ENCODE data around the gene SLC6A7. TPM values are rescaled to one million over a fixed set of nuclear protein-coding genes. Genes with fewer than 3 reads are reported as not detected.

SLC6A7 gene
- total RNA-seq, 6 donors from 2014 or later = 0.44 TPM; not detected in 5

DNA sequence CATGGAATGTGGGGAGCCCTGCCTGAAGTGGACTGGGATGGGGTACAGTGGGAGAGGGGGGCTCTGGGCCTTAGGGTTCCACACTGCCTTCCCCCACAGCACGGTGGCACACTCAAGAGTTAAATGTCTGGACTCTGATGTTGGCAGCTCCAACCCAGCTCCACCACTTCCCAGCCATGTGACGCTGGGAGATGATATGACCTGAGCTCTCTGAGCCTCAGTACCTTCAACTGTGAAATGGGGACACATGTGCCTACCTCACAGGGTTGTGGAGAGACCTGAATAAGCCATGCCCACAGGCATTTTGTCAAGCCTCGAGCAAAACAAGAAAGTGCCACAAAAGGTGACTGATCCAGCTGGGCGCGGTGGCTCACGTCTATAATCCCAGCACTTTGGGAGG, 30.8 kb upstream of the SLC6A7 start:
- no peak overlapping the region for H3K4me3 ChIP-seq
- peaks cover 8 to 21% (median 12%) of the 10 kb centered on the region in 4 donors for H3K4me1 ChIP-seq
- 77 to 79% methylated on average over 4 to 6 of the region's 6 CpGs for WGBS, 2 donors
- DNase-seq = no peak
- no peak for TF ChIP-seq EP300 (IDR thresholded peaks at IDR 0.05)
- TF ChIP-seq POLR2AphosphoS5 (IDR thresholded peaks at IDR 0.05) = no peak
- TF ChIP-seq CTCF (IDR thresholded peaks at IDR 0.05) = no peak
- no peak for ATAC-seq (ENCODE audit: low FRiP score in 2 of 2)
- no peaks in the 10 kb centered on the region for H3K9me3 ChIP-seq
- peak overlapping the region; percentile 44 to 91 (median 73) for H3K27ac ChIP-seq
- H3K36me3 ChIP-seq = no peaks in the 10 kb centered on the region
- H3K27me3 ChIP-seq = no peaks in the 10 kb centered on the region

DNA sequence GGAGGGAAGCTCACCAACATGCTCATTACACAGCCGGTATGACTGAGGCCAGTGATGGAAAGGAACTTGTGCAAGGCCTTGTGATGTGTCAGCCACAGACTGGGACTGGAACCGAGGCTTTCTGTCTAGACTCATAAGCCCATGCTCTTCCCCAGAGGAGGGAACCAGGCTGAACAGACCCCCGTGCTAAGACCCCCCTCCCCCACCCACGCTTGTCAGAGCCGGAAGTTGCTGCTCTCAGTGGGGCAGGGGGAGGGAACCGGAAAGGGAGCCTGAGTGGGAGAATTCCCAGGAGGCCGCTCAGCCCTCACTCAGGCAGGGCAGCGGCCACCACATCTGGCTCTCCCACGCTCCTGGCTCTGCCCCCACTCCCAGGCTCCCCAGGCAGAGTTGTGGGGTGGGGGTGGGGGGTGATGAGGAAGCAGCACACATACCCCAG, 30.1 kb upstream of the SLC6A7 start:
- no peak overlapping the region for H3K4me3 ChIP-seq
- WGBS, 2 donors = 28 to 44% methylated on average over 4 to 9 of the region's 9 CpGs

DNA sequence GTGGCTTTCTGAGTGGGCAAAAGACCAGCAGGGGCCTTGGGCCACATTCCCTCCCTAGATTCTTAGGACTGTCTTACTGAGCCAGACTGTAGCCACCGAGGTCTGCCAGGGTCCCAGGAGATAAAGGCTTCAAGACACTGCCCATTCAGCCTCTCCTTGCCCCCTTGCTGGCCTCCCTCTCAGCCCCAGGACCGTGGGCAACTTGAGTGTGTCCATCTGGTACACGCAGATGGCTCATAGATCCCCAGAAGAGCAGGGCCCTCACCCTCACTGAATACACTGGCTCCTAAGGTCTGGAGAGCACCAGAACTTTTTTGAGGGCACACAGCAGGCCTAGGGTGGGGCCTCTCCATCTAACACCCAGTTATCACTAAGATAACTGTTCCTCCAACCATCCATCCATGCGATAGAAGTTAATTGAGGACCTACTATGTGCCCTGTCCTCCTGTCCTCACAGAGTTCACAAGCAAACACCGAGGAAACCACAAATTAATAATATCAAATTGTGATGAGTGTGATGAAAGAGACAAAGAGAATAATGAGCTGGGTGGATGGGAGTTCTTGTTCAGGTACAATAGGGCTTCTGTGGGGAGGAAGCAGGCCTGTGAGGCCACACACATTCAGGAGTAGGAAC, 29.3 kb upstream of the SLC6A7 start:
- TF ChIP-seq EP300 (IDR thresholded peaks at IDR 0.05) (no peak), POLR2A (IDR thresholded peaks at IDR 0.05) (no peak), POLR2AphosphoS5 (IDR thresholded peaks at IDR 0.05) (no peak), CTCF (IDR thresholded peaks at IDR 0.05) (no peak)
- H3K27ac ChIP-seq = peak overlapping the region; percentile 60 to 91 (median 71)
- peaks cover 7 to 18% (median 10%) of the 10 kb centered on the region in 4 donors for H3K4me1 ChIP-seq
- DNase-seq = no peak
- WGBS, 2 donors = 78 to 83% methylated on average over 2 to 4 of the region's 5 CpGs
- H3K4me3 ChIP-seq = no peak overlapping the region
- H3K27me3 ChIP-seq = no peaks in the 10 kb centered on the region
- H3K36me3 ChIP-seq = no peaks in the 10 kb centered on the region
- H3K9me3 ChIP-seq = no peaks in the 10 kb centered on the region
- no peak for ATAC-seq (ENCODE audit: low FRiP score in 2 of 2)

More for the DNA sequence above, 30.1 kb upstream of the SLC6A7 start:
- ATAC-seq (ENCODE audit: low FRiP score in 2 of 2) = peak in 1 of 2 donors; percentile 11
- peaks cover 8 to 21% (median 12%) of the 10 kb centered on the region in 4 donors for H3K4me1 ChIP-seq
- no peaks in the 10 kb centered on the region for H3K36me3 ChIP-seq
- peak overlapping the region; percentile 60 to 91 (median 73) for H3K27ac ChIP-seq
- no peaks in the 10 kb centered on the region for H3K9me3 ChIP-seq
- no peaks in the 10 kb centered on the region for H3K27me3 ChIP-seq
- TF ChIP-seq CTCF (IDR thresholded peaks at IDR 0.05) (no peak), POLR2AphosphoS5 (IDR thresholded peaks at IDR 0.05) (peak in 1 of 2 donors; percentile 14), POLR2A (IDR thresholded peaks at IDR 0.05) (no peak), EP300 (IDR thresholded peaks at IDR 0.05) (peak in 1 of 4 donors; percentile 58)
- no peak for DNase-seq

- Histone ChIP-seq H3K9me3 (no peaks in the 10 kb centered on the region), H3K27me3 (peaks cover 0 to 4% (median 2%) of the 10 kb centered on the region in 4 donors), H3K27ac (peak overlapping the region in 3 of 4 donors; percentile 42 to 91 (median 71)), H3K4me3 (no peak overlapping the region), H3K36me3 (no peaks in the 10 kb centered on the region), H3K4me1 (peaks cover 0 to 9% (median 2%) of the 10 kb centered on the region in 4 donors)
- ATAC-seq (ENCODE audit: low FRiP score in 2 of 2) (peak; percentile 70 to 84), DNase-seq (peak; percentile 59 to 96)
- TF ChIP-seq CTCF (IDR thresholded peaks at IDR 0.05) (peak; percentile 82 to 92 (median 90)), EP300 (IDR thresholded peaks at IDR 0.05) (no peak), POLR2AphosphoS5 (IDR thresholded peaks at IDR 0.05) (no peak)
- 49% methylated on average over 14 of the region's 14 CpGs for WGBS, 2 donors
Measured at GRCh38 chr5:150161242-150162141, 28.4 kb upstream of the SLC6A7 start.

Measured in upper lobe of left lung (tissue), 6 donors.